ENCODE measurements around the gene ENTPD7.
"Not testable (repeated sequence)": the region's sequence is repeated elsewhere in the genome, so short reads cannot be mapped to it uniquely, and the experiment has no call there.

ENTPD7 gene

GRCh38 chr10:99743841-99744240, 84.5 kb downstream of the ENTPD7 start:
- DNase-seq (ENCODE audit: low spot score) = no peak

- DNase-seq (ENCODE audit: low spot score) = not testable (repeated sequence)
These were observed 86.9 kb downstream of the ENTPD7 start for GRCh38 chr10:99746166-99746565.

GRCh38 chr10:99748823-99749451, 89.6 kb downstream of the ENTPD7 start:
- no peak for DNase-seq (ENCODE audit: low spot score)

- no peak for DNase-seq (ENCODE audit: low spot score)
These were observed 91.3 kb downstream of the ENTPD7 start for GRCh38 chr10:99750641-99751040.

- no peak for DNase-seq (ENCODE audit: low spot score)
These were observed 95.4 kb downstream of the ENTPD7 start for GRCh38 chr10:99754670-99755069.

Measured in kidney capillary endothelial cell (primary cell).